Tibial nerve (tissue), 4 donors: Measurements from ENCODE around the gene DNASE1L3. TPM values are rescaled to one million over a fixed set of nuclear protein-coding genes. Genes with fewer than 3 reads are reported as not detected.
A peak's percentile ranks its signal among the peaks of the same experiment; 100 is the strongest.

Source experiments
- DNase-seq, 2 donors: peaks; one replicate each; pipeline ENCODE4 v3.0.0-alpha.2; 2019; ENCODE audit warnings: low spot score in 2 of 2
- H3K27ac ChIP-seq, 4 donors: fragments of 200-600 bp; sonication (generic) in 3 of 4; one replicate each; pipeline ENCODE4 v1.5.1; 2017 to 2019; ENCODE audit warnings: mild to moderate bottlenecking in 1 of 4
- H3K27me3 ChIP-seq, 2 donors: fragments of 200-600 bp; sonication (generic) in 1 of 2; one replicate each; pipeline versions ENCODE4 v1.5.1 to v1.6.0; 2017 to 2019
- H3K36me3 ChIP-seq, 3 donors: fragments of 200-600 bp; sonication (generic); one replicate each; pipeline ENCODE4 v1.5.1; 2018 to 2019
- H3K4me1 ChIP-seq, 4 donors: fragments of 200-600 bp; sonication (generic) in 3 of 4; one replicate each; pipeline ENCODE4 v1.5.1; 2017 to 2019
- H3K4me3 ChIP-seq, 4 donors: fragments of 200-600 bp; sonication (generic) in 3 of 4; one replicate each; pipeline ENCODE4 v1.5.1; 2017 to 2019; ENCODE audit warnings: mild to moderate bottlenecking in 1 of 4, moderate library complexity in 1 of 4
- H3K9me3 ChIP-seq, 4 donors: fragments of 200-600 bp; sonication (generic) in 3 of 4; one replicate each; pipeline ENCODE4 v1.5.1; 2017 to 2019
- EP300 ChIP-seq, 2 donors: sonication (generic); formaldehyde crosslinking; IDR thresholded peaks; one replicate each; pipeline ENCODE4 v1.6.1; 2017; ENCODE audit warnings: antibody characterized with exemption in 2 of 2, mild to moderate bottlenecking in 1 of 2
- POLR2A ChIP-seq, 2 donors: fragments of 450-650 bp; IDR thresholded peaks; one replicate each; pipeline ENCODE4 v1.6.1; 2017; ENCODE audit warnings: antibody characterized with exemption in 2 of 2, mild to moderate bottlenecking in 2 of 2, moderate library complexity in 2 of 2
- WGBS, 2 donors: methylation state at CpG; one replicate each; pipeline ENCODE4 v1.1.5; 2018; 5-methylcytosine and 5-hydroxymethylcytosine counted together
- total RNA-seq, 4 donors: library from RNA; depleted of rRNA; stranded (reverse); fragments of >200 nt; gene quantifications; one replicate each; pipeline ENCODE4 v1.1.0, GENCODE V29; 2016
- TF ChIP-seq, protein P1 (sequence below), 5 experiments: fragments of 200-600 bp in 3 of 5; fragments of 450-650 bp in 2 of 5; sonication (generic) in 3 of 5; IDR thresholded peaks; one replicate each; pipeline ENCODE4 v1.5.1; 2016 to 2019; ENCODE audit warnings: antibody characterized with exemption in 5 of 5, mild to moderate bottlenecking in 3 of 5, moderate library complexity in 2 of 5

The DNASE1L3 gene
- total RNA-seq, 4 donors from 2014 or later = 0.39 to 12.9 (median 1.5) TPM

DNA sequence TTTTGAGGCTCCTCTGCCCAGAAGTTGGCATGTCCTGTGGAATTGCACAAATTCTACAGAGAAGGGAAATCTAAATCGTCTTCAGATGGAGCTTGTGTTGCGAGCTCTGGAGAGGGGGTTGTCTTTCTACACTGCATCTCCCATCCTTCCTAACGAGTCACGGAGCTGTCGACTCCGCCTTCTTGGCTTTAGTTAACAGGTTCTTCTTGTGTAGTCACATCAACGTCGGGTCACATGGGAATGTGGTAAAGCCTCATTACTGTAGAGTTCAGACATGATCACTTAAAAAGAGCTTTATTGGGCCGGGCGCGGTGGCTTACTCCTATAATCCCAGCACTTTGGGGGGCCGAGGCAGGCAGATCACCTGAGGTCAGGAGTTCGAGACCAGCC, 60.0 kb downstream of the DNASE1L3 start:
- Histone ChIP-seq H3K4me1 (peaks cover 0 to 41% (median 0%) of the 10 kb centered on the region in 4 donors), H3K36me3 (peaks cover 0 to 87% (median 13%) of the 10 kb centered on the region in 3 donors), H3K9me3 (no peaks in the 10 kb centered on the region), H3K27ac (peak overlapping the region in 2 of 4 donors; percentile 76 to 77), H3K27me3 (no peaks in the 10 kb centered on the region), H3K4me3 (no peak overlapping the region)
- no peak for DNase-seq
- TF ChIP-seq, protein P1, sequence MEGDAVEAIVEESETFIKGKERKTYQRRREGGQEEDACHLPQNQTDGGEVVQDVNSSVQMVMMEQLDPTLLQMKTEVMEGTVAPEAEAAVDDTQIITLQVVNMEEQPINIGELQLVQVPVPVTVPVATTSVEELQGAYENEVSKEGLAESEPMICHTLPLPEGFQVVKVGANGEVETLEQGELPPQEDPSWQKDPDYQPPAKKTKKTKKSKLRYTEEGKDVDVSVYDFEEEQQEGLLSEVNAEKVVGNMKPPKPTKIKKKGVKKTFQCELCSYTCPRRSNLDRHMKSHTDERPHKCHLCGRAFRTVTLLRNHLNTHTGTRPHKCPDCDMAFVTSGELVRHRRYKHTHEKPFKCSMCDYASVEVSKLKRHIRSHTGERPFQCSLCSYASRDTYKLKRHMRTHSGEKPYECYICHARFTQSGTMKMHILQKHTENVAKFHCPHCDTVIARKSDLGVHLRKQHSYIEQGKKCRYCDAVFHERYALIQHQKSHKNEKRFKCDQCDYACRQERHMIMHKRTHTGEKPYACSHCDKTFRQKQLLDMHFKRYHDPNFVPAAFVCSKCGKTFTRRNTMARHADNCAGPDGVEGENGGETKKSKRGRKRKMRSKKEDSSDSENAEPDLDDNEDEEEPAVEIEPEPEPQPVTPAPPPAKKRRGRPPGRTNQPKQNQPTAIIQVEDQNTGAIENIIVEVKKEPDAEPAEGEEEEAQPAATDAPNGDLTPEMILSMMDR (IDR thresholded peaks at IDR 0.05) = no peak
- no peak for TF ChIP-seq EP300 (IDR thresholded peaks at IDR 0.05)
- no peak for TF ChIP-seq POLR2A (IDR thresholded peaks at IDR 0.05)
- WGBS, 2 donors = 73 to 80% methylated on average over 13 of the region's 13 CpGs

DNA sequence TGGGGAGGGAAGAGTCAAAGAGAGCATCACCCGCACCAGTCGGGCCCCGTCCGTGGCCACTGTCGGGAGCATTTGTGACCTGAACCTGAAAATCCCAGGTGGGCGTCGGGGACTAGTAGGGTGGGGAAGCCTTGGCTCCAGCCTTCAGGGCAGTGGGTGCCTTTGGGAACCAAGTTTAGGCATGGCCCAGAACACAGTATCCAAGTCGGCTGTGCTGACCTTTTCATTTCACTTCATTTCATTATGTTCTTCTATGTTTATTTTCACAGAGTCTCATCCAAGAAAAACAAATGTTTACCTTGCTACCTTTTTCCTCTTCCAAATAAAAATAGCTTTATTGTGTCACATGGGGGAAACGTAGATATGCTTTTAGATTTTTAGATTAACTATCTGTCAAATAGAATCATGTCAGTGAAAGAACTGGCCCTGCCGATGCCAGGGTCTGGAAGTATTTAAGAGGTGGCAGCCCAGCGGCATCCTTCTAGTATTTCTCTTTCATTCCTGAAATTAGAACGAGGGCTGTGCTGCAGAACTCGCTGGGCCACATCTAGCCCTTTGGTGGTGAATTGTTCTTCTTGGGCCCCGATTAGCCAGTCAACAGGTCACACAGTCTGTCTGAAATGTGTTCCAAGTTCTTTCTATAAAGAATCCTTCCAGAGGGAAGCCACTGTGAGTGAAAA, 60.5 kb downstream of the DNASE1L3 start:
- DNase-seq = no peak
- H3K27me3 ChIP-seq = no peaks in the 10 kb centered on the region
- no peaks in the 10 kb centered on the region for H3K9me3 ChIP-seq
- no peak overlapping the region for H3K4me3 ChIP-seq
- peaks cover 0 to 40% (median 0%) of the 10 kb centered on the region in 4 donors for H3K4me1 ChIP-seq
- WGBS, 2 donors = 72% methylated on average over 14 of the region's 14 CpGs
- peaks cover 0 to 87% (median 11%) of the 10 kb centered on the region in 3 donors for H3K36me3 ChIP-seq
- TF ChIP-seq, protein P1 (IDR thresholded peaks at IDR 0.05) = no peak
- TF ChIP-seq POLR2A (IDR thresholded peaks at IDR 0.05) (no peak), EP300 (IDR thresholded peaks at IDR 0.05) (no peak)
- peak overlapping the region in 3 of 4 donors; percentile 10 to 77 (median 76) for H3K27ac ChIP-seq

DNA sequence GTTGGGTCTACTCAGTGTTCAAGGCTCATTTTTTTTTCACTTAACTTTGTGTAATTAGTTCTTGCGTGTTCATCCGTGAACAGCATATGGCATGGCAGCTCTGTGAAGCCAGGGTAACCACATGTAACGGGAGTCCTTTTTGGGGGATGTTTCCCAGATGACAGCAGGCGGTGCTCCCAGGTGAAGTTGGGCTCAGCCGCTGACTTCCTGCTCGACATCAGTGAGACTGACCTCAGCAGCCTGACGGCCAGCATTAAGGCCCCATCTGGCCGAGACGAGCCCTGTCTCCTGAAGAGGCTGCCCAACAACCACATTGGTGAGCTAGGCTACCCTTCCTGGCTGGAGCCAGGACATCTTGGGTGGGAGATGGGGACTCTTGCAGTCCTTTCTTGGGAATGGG, 62.7 kb downstream of the DNASE1L3 start:
- 95 to 98% methylated on average over 9 of the region's 9 CpGs for WGBS, 2 donors
- no peak for DNase-seq
- TF ChIP-seq, protein P1 (IDR thresholded peaks at IDR 0.05) = no peak
- TF ChIP-seq POLR2A (IDR thresholded peaks at IDR 0.05) (no peak), EP300 (IDR thresholded peaks at IDR 0.05) (no peak)
- Histone ChIP-seq H3K27ac (peak overlapping the region in 1 of 4 donors; percentile 5), H3K4me3 (no peak overlapping the region), H3K4me1 (peaks cover 0 to 44% (median 6%) of the 10 kb centered on the region in 4 donors), H3K9me3 (no peaks in the 10 kb centered on the region), H3K36me3 (peaks cover 0 to 79% (median 11%) of the 10 kb centered on the region in 3 donors), H3K27me3 (no peaks in the 10 kb centered on the region)

DNA sequence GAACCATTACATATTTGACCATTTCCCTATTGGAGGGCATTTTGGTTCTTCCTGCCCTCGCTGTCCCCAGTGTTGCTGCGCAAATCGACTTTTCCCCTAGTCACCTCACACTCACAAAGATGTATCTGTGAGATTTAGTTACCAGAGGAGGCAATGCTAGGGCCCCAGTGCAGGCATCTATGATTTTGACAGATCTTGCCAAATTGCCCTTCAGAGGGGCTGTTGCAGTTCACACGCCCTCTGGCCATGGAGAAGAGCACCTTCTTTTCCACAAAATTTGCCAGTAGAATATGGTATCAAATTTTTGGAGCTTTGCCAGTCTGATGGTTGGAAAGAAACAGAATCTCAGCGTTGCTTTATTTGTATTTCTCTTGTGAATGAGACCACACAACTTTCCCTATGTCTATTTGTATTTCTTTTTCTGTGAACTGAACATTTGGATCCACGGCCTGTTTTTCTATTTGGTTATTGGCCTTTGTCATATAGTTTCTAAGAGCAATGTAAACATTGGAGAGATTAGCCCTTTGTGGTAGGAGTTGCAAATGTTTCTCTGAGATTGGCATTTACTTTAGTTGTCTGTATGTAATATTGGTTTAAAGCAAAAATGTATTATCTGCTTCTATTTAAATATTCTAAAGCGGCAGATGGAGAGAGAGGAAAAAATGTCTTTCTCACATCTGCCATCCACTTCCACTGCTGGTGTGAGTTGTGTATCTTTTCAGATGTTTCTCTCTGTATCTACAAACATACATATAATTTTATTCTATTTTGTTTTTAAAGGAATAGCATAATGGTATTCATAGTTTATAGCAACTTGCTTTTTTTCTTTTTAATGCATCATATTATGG, 66.1 kb downstream of the DNASE1L3 start:
- H3K27ac ChIP-seq = peak overlapping the region in 2 of 4 donors; percentile 13 to 58
- peaks cover 0 to 19% (median 6%) of the 10 kb centered on the region in 4 donors for H3K4me1 ChIP-seq
- H3K4me3 ChIP-seq = no peak overlapping the region
- H3K27me3 ChIP-seq = no peaks in the 10 kb centered on the region
- TF ChIP-seq, protein P1 (IDR thresholded peaks at IDR 0.05) = no peak
- TF ChIP-seq POLR2A (IDR thresholded peaks at IDR 0.05) (no peak), EP300 (IDR thresholded peaks at IDR 0.05) (no peak)
- H3K36me3 ChIP-seq = peaks cover 0 to 88% (median 12%) of the 10 kb centered on the region in 3 donors
- no peaks in the 10 kb centered on the region for H3K9me3 ChIP-seq
- 68 to 75% methylated on average over 7 of the region's 7 CpGs for WGBS, 2 donors
- DNase-seq = no peak
